ENCODE data around the gene DNMT1.
"Not testable (repeated sequence)": the region's sequence is repeated elsewhere in the genome, so short reads cannot be mapped to it uniquely, and the experiment has no call there.

DNMT1 gene

GRCh38 chr19:10220695-10221094, 25.9 kb upstream of the DNMT1 start:
- no peak for DNase-seq (ENCODE audit: low spot score)

GRCh38 chr19:10219678-10220077, 24.9 kb upstream of the DNMT1 start:
- peak; percentile 17 for DNase-seq (ENCODE audit: low spot score)

DNA sequence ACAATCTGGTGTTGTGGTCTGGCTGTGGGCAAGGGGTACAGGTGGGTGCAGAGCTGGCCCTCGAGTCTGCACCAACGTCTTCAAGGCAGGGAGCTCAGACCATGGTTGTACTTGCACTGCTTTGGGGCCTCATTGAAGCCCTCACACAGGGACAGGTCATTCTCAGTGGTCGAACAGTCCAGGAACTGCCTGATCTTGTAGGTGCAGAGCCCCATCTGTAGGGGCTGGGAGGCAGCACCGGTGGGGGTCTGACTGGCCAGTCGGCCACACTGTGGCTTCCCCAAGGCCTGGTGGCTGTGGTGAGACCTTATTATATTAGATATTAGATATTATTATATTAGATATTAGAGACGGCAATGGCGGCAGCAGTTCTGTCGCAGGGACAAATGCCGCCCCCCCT, 22.3 kb upstream of the DNMT1 start:
- DNase-seq (ENCODE audit: low spot score): no peak

- peak; percentile 20 for DNase-seq (ENCODE audit: low spot score)
Observed at GRCh38 chr19:10214784-10215183, 20.0 kb upstream of the DNMT1 start.

DNA sequence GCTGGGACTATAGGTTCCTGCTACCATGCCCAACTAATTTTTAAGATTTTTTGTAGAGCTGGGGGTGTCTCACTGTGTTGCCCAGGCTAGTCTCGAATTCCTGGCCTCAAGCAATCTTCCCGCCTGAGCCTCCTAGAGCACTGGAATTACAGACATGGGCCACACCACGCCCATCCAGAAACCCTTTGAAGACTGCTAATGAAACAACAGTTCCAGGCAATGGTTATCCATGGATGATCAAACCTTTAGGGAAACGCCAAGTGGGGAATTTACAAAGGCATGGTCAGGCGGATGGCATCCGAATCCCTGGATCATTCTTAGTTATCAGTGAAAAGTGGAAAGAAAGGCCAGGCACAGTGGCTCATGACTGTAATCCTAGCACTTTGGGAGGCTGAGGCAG, 16.9 kb upstream of the DNMT1 start:
- DNase-seq (ENCODE audit: low spot score): no peak

DNA sequence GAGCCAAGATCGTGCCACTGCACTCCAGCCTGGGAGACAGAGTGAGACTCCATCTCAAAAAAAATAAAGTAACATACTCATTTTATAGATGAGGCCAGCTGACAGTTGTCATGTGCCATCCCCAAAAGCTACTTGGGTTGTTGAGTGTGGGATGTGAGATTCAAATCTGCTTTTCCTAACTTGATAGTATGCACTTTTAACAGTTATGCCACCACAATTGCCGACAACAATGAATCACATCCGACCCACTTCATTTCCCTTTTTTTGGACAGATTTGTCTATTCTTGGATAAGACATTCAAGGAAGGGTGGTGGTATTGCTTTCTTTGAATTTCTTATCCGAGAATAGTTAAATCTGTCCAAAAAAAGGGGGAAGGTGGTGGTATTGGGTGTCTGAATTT, 16.3 kb upstream of the DNMT1 start:
- no peak for DNase-seq (ENCODE audit: low spot score)

GRCh38 chr19:10209315-10209714, 14.6 kb upstream of the DNMT1 start:
- DNase-seq (ENCODE audit: low spot score): peak; percentile 45

DNA sequence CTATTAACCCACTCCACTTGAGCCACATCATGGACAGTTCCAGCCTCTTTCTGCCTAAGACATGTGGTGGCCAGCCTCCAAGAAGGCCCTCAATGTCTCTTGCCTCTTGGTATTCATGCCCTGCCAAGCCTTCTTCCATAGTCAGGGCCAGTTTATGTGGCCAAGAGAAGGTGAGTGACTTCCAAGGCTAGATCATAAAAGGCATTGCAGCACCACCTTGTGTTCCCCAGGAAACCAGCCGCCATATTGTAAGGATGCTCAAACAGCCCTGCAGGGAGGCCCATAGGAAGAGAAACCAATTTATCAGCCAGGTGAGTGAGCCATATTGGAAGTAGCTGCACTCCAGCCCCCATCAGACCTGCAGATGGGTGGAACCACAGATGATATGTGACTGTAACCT, 12.3 kb upstream of the DNMT1 start:
- DNase-seq (ENCODE audit: low spot score): no peak

- peak; percentile 80 for DNase-seq (ENCODE audit: low spot score)
Observed at GRCh38 chr19:10206226-10206885, 11.6 kb upstream of the DNMT1 start.

DNA sequence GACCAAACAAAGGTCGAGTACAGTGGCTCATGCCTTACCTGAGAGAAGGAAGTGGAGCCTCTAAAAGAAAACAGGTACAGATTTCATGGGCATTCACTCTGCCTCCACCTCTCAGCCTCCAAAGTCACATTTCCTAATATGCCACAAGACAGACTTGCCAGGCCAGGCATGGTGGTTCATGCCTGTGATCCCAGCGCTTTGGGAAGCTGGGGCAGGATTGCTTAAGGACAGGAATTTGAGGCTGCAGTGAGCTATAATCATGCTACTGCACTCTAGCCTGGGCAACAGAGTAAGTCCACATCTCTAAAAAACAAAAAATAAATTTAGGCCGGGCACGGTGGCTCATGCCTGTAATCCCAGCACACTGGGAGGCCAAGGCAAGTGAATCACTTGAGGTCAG, 10.9 kb upstream of the DNMT1 start:
- no peak for DNase-seq (ENCODE audit: low spot score)

DNA sequence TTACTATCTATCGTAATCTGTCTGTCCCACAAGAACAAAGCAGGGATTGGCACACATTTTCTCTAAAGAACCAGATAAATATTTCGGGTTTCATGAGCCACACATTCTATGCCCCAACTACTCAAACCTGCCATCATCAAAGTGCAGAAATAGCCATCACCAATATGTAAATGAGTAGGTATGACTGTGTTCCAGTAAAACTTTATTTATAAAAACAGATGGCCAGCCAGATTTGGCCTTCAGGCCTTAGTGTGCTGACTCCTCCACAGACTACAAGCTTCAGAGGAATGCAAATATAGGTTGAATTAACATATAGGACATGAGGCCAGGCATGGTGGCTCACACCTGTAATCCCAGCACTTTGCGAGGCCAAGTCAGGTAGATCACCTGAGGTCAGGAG, 8.9 kb upstream of the DNMT1 start:
- no peak for DNase-seq (ENCODE audit: low spot score)

- no peak for DNase-seq (ENCODE audit: low spot score)
Observed at GRCh38 chr19:10201176-10201575, 6.4 kb upstream of the DNMT1 start.

DNA sequence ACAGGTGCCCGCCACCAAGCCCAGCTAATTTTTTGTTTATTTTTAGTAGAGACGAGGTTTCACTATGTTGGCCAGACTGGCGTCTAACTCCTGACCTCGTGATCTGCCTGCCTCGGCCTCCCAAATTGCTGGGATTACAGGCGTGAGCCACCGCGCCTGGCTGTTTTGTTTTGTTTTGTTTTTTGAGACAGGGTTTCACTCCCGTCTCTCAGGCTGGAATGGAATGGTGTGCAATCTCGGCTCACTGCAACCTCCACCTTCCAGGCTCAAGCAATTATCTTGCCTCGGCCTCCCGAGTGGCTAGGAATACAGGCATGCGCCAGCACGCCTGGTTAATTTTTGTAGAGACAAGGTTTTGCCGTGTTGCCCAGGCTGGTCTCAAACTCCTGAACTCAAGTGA, 5.3 kb upstream of the DNMT1 start:
- not testable (repeated sequence) for DNase-seq (ENCODE audit: low spot score)

DNA sequence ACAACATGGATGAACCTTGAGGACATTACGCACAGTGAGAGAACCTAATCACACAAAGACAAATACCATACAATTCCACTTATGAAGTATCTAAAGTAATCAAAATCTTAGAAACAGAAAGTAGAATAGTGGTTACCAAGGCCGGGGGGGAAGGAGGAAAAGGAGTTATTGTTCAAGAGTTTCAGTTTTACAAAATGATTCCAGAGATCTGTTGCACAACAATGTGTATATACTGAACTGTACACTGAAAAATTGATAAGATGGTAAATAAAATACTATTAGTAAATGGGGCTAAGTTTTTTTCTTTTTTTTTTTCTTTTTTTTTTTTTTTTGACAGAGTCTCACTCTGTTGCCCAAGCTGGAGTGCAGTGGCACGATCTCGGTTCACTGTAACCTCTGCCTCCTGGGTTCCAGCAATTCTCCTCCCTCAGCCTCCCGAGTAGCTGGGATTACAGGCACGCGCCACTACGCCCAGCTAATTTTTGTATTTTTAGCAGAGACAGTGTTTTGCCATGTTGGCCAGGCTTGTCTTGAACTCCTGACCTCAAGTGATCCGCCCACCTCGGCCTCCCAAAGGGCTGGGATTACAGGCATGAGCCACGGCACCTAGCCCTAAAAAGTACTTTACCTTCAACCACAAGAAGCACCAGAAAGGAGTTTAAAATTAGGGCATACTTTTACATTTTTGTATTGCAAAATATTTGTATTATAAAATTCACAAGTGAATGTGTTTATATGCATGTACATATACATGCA, 4.3 kb upstream of the DNMT1 start:
- not testable (repeated sequence) for DNase-seq (ENCODE audit: low spot score)

GRCh38 chr19:10195199-10195519, 406 bp upstream of the DNMT1 start:
- no peak for DNase-seq (ENCODE audit: low spot score)

- DNase-seq (ENCODE audit: low spot score): peak; percentile 60
Observed at GRCh38 chr19:10193790-10194499, 808 bp downstream of the DNMT1 start.

DNA sequence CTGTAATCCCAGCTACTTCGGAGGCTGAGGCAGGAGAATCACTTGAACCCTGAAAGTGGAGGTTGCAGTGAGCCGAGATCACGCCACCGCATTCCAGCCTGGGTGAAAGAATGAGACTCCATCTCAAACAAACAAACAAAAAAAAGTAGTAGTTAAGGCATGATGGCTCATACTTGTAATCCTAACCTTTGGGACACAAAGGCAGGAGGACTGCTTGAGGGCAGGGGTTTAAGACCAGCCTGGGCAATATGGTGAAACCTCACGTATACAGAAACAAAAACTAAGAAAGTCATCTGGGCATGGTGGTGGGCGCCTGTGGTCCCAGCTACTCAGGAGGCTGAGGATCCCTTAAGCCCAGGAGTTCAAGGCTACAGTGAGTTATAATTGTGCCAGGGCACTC, 1.8 kb downstream of the DNMT1 start:
- DNase-seq (ENCODE audit: low spot score): no peak

DNA sequence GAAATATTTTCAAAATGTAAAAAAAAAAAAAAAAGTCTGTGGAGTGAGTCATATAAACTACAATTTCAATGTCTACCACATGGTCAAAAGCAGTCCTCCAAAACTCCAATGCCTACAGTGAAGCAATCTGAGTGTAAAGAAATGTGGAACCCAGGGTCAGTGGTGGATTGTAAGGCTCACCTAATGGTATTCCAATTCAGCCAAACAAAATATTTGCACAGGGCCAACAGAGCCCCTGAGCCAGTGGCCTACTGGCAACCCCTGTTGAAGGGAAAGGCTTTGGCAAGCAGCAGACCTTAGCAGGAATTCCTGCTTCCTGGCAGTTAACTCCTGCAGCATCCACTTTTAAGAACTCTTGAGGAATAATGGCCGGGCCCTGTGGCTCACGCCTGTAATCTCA, 3.4 kb downstream of the DNMT1 start:
- DNase-seq (ENCODE audit: low spot score): peak; percentile 42

DNA sequence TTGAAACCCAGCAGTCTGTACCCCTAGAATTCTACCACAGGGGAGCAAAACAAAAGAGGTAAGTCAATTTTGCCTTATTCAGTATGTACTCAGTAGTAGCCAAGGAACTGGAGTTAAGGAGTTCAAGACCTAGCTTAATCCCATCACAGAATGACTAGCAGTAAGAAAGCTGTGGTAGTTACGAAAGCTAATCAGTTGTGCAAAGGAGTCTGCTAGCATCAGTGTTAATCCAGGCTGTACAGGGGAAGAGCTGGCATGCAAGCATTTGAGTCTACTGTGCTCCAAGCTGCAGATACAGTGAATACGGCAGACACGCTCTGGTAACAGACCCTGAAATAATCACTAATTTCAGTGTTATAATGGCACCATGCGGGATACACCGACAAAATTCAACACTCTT, 4.7 kb downstream of the DNMT1 start:
- DNase-seq (ENCODE audit: low spot score): no peak

DNA sequence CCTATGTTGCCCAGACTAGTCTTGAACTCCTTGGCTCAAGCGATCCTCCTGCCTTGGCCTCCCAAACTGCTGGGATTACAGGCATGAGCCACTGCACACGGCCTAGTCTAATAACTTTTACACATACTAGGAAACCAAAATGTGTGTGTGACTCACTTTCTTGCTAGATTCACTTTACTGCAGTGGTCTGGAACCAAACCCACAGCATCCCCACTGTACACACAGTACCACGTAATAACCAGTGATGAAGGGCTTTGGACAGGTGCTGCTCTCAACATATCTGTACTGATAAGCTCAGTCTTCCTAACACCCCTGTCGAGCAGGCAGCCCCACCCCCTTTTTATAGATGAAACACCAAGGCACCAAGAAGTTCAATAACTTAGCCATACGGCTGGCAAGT, 5.1 kb downstream of the DNMT1 start:
- DNase-seq (ENCODE audit: low spot score): no peak

- no peak for DNase-seq (ENCODE audit: low spot score)
Observed at GRCh38 chr19:10187315-10187714, 7.4 kb downstream of the DNMT1 start.

GRCh38 chr19:10184636-10185035, 10.1 kb downstream of the DNMT1 start:
- no peak for DNase-seq (ENCODE audit: low spot score)

GRCh38 chr19:10183926-10184325, 10.8 kb downstream of the DNMT1 start:
- no peak for DNase-seq (ENCODE audit: low spot score)

Measured in AG20443 (cell line).